Endothelial cell of umbilical vein (primary cell): ENCODE data around the gene CAND2. TPM values are rescaled to one million over a fixed set of nuclear protein-coding genes. Genes with fewer than 3 reads are reported as not detected.

Experiments used
- BruUV-seq: library from RNA; stranded (reverse); fragments of 400-500 nt; replicated peaks from 2 replicates; lab custom pipeline; 2021; lab: Mats Ljungman, UMichigan
- CTCF ChIA-PET: fragments of 300-600, 350-600 bp; sonication (Branson Sonifier 250); formaldehyde crosslinking; loops from one replicate; lab custom pipeline; 2021; ENCODE audit warnings: antibody characterized with exemption, inconsistent platforms; lab: Charles Lee
- POLR2A ChIA-PET: fragments of 300-600, 350-600 bp; sonication (Branson Sonifier 250); formaldehyde crosslinking; loops from one replicate; lab custom pipeline; 2021; ENCODE audit warnings: antibody characterized with exemption, inconsistent platforms; lab: Charles Lee
- DNase-seq: peaks from one replicate; pipeline ENCODE4 v3.0.0-alpha.2; 2011; ENCODE audit warnings: low read depth, low spot score
- FAIRE-seq: peaks from 2 replicates; lab custom pipeline; 2011; peaks lifted over from hg19 to GRCh38; lab: Jason Lieb, UNC
- H2AFZ ChIP-seq: 2 replicates; pipeline ENCODE4 v1.6.0; 2012; ENCODE audit warnings: low read depth, low read length, control low read depth, inconsistent platforms
- H3K27ac ChIP-seq: 2 replicates; pipeline ENCODE4 v1.5.1; 2011; ENCODE audit warnings: low read depth, mild to moderate bottlenecking, control low read depth, low read length, moderate library complexity; ENCODE audit not compliant: insufficient read depth
- H3K27me3 ChIP-seq, 2 experiments: 2 replicates each; pipeline versions ENCODE4 v1.6.0 to v1.6.1; 2011; ENCODE audit warnings: low read length in 2 of 2, mixed read lengths in 1 of 2; ENCODE audit not compliant: control insufficient read depth in 2 of 2, insufficient read depth in 2 of 2
- H3K36me3 ChIP-seq, 2 experiments: 2 replicates in 1 of 2; 3 replicates in 1 of 2; pipeline ENCODE4 v1.5.1; 2011; ENCODE audit warnings: low read length in 2 of 2, mild to moderate bottlenecking in 1 of 2, moderate library complexity in 1 of 2; ENCODE audit not compliant: control insufficient read depth in 2 of 2, insufficient read depth in 2 of 2; ENCODE audit errors: extremely low read depth in 1 of 2
- H3K4me1 ChIP-seq: 3 replicates; pipeline ENCODE4 v1.5.1; 2011; ENCODE audit warnings: mild to moderate bottlenecking, low read length; ENCODE audit not compliant: control insufficient read depth, insufficient read depth; ENCODE audit errors: extremely low read depth
- H3K4me2 ChIP-seq: 2 replicates; pipeline ENCODE4 v1.6.1; 2011; ENCODE audit warnings: low read length, control low read depth, mixed read lengths; ENCODE audit not compliant: insufficient read depth
- H3K4me3 ChIP-seq, 3 experiments: fragments of 200-600 bp in 1 of 3; sonication (generic), shearing (Covaris generic) in 1 of 3; replicated peaks in 1 of 3; 2 replicates each; pipeline ENCODE4 v1.5.1; 2011 to 2016; ENCODE audit warnings: control low read depth in 3 of 3, low read length in 3 of 3, mild to moderate bottlenecking in 2 of 3, inconsistent platforms in 1 of 3, low read depth in 1 of 3, moderate library complexity in 1 of 3; ENCODE audit not compliant: insufficient read depth in 1 of 3
- H3K79me2 ChIP-seq: 2 replicates; pipeline ENCODE4 v1.6.0; 2012; ENCODE audit warnings: low read length, inconsistent platforms; ENCODE audit not compliant: control insufficient read depth, insufficient read depth
- H3K9ac ChIP-seq: replicated peaks from 2 replicates; pipeline ENCODE3; 2011; ENCODE audit warnings: low read length, control low read depth; ENCODE audit not compliant: insufficient read depth; ENCODE audit errors: extremely low read depth
- H3K9me1 ChIP-seq: replicated peaks from 3 replicates; pipeline ENCODE4 v1.6.0; 2011; ENCODE audit warnings: mild to moderate bottlenecking, low read length; ENCODE audit not compliant: control insufficient read depth, insufficient read depth; ENCODE audit errors: extremely low read depth
- H3K9me3 ChIP-seq: replicated peaks from 2 replicates; pipeline ENCODE4 v1.5.1; 2012; ENCODE audit warnings: low read length, inconsistent platforms; ENCODE audit not compliant: control insufficient read depth, insufficient read depth
- H4K20me1 ChIP-seq: replicated peaks from 2 replicates; pipeline ENCODE3; 2011; ENCODE audit warnings: mild to moderate bottlenecking, low read length; ENCODE audit not compliant: control insufficient read depth, insufficient read depth; ENCODE audit errors: extremely low read depth
- CTCF ChIP-seq, 2 donors: IDR thresholded peaks; 1 replicate in 1 of 2; 2 replicates in 1 of 2; pipeline ENCODE4 v1.5.1; 2011; ENCODE audit warnings: low read length in 2 of 2, mild to moderate bottlenecking in 2 of 2, moderate library complexity in 2 of 2, control low read depth in 1 of 2, inconsistent platforms in 1 of 2, low read depth in 1 of 2; ENCODE audit not compliant: insufficient read depth in 1 of 2; ENCODE audit errors: extremely low read depth in 1 of 2
- EZH2 ChIP-seq: IDR thresholded peaks from 2 replicates; pipeline ENCODE4 v1.6.1; 2012; ENCODE audit warnings: borderline replicate concordance, low read depth, mild to moderate bottlenecking, moderate library complexity, low read length, inconsistent platforms; ENCODE audit not compliant: severe bottlenecking
- GATA2 ChIP-seq: IDR thresholded peaks from 2 replicates; pipeline ENCODE4 v1.7.0; 2011; ENCODE audit warnings: low read depth, mild to moderate bottlenecking, moderate library complexity, mixed read lengths, low read length; ENCODE audit not compliant: insufficient read length, insufficient read depth
- JUN ChIP-seq: IDR thresholded peaks from 2 replicates; pipeline ENCODE4 v1.6.1; 2011; ENCODE audit warnings: borderline replicate concordance, low read depth; ENCODE audit not compliant: insufficient read length, insufficient read depth
- MYC ChIP-seq: IDR thresholded peaks from one replicate; pipeline ENCODE4 v1.6.1; 2011; ENCODE audit warnings: mild to moderate bottlenecking, low read depth, low read length
- dilution Hi-C: fragments of 300-500 bp; cut with MboI; formaldehyde crosslinking; loops from one replicate; pipeline ENCODE4 v1.15.0; 2019; ENCODE audit warnings: low sequenced_read_pairs; ENCODE audit not compliant: extremely low pct_ligation_motif_present
- intact Hi-C: fragments of 100-400 bp; cut with micrococcal nuclease; formaldehyde crosslinking; loops from one replicate; pipeline ENCODE4 v1.10.0; 2022
- polyA plus RNA-seq, 4 experiments: library from polyadenylated mRNA; depleted of rRNA in 3 of 4; stranded (reverse) in 3 of 4; unstranded in 1 of 4; fragments of >200 nt; gene quantifications; 2 replicates each; pipeline versions ENCODE4 v1.2.1 to v1.2.3, GENCODE V29; 2011 to 2012; ENCODE audit warnings: missing spikeins in 1 of 4
- total RNA-seq: library from RNA; stranded (reverse); gene quantifications from 2 replicates; pipeline ENCODE4 v1.2.3, GENCODE V29; 2021

The CAND2 gene
- total and polyA plus RNA-seq, 2 donors (not counting 3 experiments of a cell fraction or from before 2014, with no cell fraction given) = 7.1 to 11.0 TPM

DNA sequence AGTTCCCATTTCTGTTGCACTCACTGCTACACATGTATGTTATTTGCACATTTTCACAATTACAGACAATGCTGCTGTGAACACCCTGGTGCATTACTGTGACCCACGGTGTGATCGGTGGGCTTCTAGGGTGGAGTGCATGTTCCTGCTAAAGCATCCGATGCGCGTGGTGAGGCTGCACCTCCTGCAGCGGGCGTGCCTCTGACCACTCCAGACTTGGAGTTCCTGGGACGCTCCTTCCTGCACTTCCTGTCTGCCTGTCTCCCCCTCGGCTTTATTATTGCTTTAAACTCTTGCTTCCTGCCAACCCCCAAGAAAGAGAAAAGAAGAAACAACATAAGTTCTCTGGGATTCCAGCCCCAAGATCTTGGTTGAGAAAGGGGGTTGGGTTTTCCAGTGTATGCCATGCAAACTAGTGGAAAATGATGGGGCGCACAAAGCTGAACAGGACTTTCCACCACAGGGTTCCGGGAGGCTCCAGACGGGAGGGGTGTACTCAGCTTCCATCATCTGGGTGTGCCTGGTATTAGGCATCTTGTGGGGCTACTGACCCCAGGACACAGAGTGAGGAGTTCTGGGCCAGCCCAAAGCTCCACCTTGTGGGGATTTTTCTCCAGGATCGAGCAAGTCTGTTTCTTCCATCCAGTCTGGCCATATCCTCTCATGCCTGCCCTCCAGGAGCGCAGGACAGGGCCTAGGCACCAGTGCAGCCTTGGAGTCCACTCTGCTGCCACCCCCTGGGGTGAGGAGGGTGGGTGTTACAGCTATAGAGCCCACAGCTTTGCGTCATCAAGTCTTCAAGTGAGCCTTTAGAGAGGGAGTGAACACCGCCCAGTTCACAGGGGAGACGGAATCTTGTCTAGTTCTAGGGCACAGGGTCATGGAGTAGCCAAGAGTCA, 33.7 kb downstream of the CAND2 start:
- FAIRE-seq = no peak
- H3K79me2 ChIP-seq = peaks cover under 1% of the 10 kb centered on the region
- no peaks in the 10 kb centered on the region for H4K20me1 ChIP-seq
- peaks cover 7% of the 10 kb centered on the region for H3K4me1 ChIP-seq
- no peak overlapping the region for H3K9ac ChIP-seq
- dilution Hi-C loops = no loop called here
- H3K9me3 ChIP-seq = no peaks in the 10 kb centered on the region
- no peak overlapping the region for H3K27ac ChIP-seq
- H2AFZ ChIP-seq = no peak overlapping the region
- no peaks in the 10 kb centered on the region for H3K27me3 ChIP-seq
- intact Hi-C loops = loop anchor here (2.0 kb wide), 2 partner anchors 19 to 43 kb away; no protein-coding TSS in a partner anchor
- H3K4me3 ChIP-seq = no peak overlapping the region
- no TSS peak for BruUV-seq
- H3K36me3 ChIP-seq = peaks cover 16 to 26% of the 10 kb centered on the region in 2 experiments
- DNase-seq = no peak
- CTCF ChIA-PET = interaction anchor here (1.1 to 3.1 kb wide), 6 partner anchors 7 to 43 kb away, joined by 4 to 15 read pairs (median 4); partner anchors contain the start of genes CAND2 and RPL32
- POLR2A ChIA-PET = no interaction called here
- no peak for TF ChIP-seq MYC
- no peak for TF ChIP-seq GATA2
- no peak for TF ChIP-seq JUN
- H3K4me2 ChIP-seq = no peak overlapping the region
- no peaks in the 10 kb centered on the region for H3K9me1 ChIP-seq

DNA sequence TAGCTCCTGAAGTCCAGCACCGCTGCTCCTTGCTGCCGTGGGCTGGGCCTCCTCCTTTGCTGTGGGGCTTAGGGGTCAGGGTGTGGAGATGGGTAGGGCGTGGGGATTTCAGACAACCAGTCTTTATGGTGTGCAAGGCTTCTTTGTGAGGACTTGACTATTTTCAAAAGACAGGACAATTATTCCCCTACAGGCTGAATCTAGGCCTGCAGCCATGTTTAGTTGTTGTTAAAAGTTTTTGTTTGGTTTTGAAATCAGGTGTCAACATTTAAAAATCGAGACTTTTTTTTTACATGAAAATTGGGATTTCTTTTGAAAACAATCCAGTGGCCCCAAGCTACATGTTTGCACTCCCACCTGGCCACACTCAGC, 34.3 kb downstream of the CAND2 start:
- no peak for FAIRE-seq
- peak in 1 of 2 donors; percentile 9 for TF ChIP-seq CTCF (IDR thresholded peaks at IDR 0.05; ENCODE audit: extremely low read depth in 1 of 2, insufficient read depth in 1 of 2, low read depth in 1 of 2, low read length in 2 of 2)
- no peak for TF ChIP-seq EZH2
- Histone ChIP-seq H4K20me1 (no peaks in the 10 kb centered on the region), H3K79me2 (peaks cover 6% of the 10 kb centered on the region), H3K9me1 (no peaks in the 10 kb centered on the region), H3K9me3 (no peaks in the 10 kb centered on the region), H3K36me3 (peaks cover 22 to 30% of the 10 kb centered on the region in 2 experiments), H3K27ac (no peak overlapping the region), H3K4me1 (peaks cover 7% of the 10 kb centered on the region), H3K9ac (no peak overlapping the region), H3K4me3 (no peak overlapping the region), H3K4me2 (no peak overlapping the region), H3K27me3 (no peaks in the 10 kb centered on the region), H2AFZ (no peak overlapping the region)
- intact Hi-C loops (loop anchor here (2.0 kb wide), 2 partner anchors 20 to 44 kb away; no protein-coding TSS in a partner anchor), dilution Hi-C loops (no loop called here)
- ChIA-PET POLR2A (no interaction called here), CTCF (interaction anchor here (1.1 to 3.1 kb wide), 6 partner anchors 8 to 43 kb away, joined by 4 to 15 read pairs (median 4); partner anchors contain the start of genes CAND2 and RPL32)
- BruUV-seq = no TSS peak
- no peak for DNase-seq
